NCI-H524 (cell line): ENCODE data around the gene ITGB7.

Source experiments
- DNase-seq, 2 experiments: peaks; one replicate each; lab custom pipeline; 2025; lab: John Stamatoyannopoulos, UW

ITGB7 gene

DNA sequence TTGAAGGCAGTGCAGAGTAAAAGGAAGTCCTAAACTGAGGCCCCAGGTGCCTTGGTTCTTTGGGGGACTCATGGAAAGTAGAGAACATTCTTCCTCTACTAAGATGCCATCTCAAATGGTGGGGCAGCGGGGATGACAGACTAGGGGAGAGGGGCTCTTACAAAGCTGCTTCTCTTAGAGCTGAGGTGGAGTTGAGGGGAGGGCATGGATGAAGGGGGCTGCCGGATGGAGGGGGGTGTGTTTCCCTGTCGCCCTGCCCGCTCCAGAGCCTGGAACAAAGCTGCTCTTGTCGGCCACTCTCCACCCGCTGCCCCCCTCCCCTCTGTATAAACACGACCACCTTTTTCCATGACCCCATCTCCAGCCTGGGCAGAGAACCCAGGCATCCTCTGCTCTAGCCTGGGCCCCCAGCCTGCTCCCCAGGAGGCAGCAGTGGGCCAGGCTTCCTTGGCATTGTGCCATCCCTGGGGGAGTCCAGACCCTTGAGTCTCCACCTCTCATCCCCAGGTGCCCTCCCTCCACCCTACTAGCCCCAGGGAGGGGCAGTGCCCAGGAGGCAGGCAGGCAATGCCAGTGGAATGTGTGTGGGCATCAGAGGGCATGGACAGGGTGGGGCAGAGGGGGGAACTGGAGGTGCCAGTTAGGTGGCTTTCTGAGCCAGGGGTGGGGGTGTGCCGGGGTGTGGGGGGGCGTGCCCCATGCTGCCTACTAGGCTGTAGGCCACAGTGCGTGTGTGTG lies 23.2 kb upstream of the ITGB7 start:
- no peak for DNase-seq

DNA sequence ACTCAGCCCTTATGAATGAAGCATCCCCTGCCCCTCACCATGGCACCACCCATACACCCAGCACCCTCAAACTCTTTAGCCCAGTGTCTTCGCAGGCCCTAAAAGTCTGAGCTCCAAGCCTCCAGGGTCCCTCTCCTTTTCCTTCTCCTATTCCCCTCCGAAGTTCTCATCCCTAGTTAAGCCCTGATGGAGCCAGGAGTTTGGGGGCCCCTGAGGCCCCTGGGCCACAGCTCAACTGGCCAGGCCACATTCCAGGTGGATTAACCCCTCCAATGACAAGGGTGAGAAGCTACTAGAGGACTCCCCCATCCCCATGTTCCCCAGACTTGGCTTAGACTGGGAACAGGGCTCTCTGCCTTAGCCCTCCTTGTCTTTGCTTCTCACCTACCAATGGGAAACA lies 22.4 kb upstream of the ITGB7 start:
- no peak for DNase-seq

DNA sequence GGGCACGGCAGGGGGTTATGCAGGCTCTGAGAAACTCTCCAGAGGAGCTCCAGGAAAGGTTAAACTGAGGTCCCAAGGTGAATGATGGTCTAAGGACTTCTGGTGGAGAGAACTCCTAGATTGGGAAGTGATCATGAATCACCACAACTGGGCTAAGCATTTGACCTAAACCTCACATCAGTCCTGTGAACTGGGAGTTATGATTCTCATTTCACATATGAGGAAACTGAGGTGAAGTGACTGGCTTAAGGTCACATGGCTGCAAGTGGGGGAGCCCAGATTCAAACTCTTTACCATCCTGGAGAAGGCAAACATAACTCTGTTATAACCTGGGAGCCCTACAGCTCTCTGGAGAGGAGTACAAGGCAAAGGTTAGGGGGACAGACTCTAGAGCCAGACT lies 20.8 kb upstream of the ITGB7 start:
- no peak for DNase-seq

GRCh38 chr12:53227341-53227740 lies 20.3 kb upstream of the ITGB7 start:
- DNase-seq: no peak

GRCh38 chr12:53226815-53227214 lies 19.8 kb upstream of the ITGB7 start:
- DNase-seq: no peak

- DNase-seq: no peak
Observed at GRCh38 chr12:53225635-53226424, 18.8 kb upstream of the ITGB7 start.

- DNase-seq: no peak
Observed at GRCh38 chr12:53224897-53225634, 18.0 kb upstream of the ITGB7 start.

DNA sequence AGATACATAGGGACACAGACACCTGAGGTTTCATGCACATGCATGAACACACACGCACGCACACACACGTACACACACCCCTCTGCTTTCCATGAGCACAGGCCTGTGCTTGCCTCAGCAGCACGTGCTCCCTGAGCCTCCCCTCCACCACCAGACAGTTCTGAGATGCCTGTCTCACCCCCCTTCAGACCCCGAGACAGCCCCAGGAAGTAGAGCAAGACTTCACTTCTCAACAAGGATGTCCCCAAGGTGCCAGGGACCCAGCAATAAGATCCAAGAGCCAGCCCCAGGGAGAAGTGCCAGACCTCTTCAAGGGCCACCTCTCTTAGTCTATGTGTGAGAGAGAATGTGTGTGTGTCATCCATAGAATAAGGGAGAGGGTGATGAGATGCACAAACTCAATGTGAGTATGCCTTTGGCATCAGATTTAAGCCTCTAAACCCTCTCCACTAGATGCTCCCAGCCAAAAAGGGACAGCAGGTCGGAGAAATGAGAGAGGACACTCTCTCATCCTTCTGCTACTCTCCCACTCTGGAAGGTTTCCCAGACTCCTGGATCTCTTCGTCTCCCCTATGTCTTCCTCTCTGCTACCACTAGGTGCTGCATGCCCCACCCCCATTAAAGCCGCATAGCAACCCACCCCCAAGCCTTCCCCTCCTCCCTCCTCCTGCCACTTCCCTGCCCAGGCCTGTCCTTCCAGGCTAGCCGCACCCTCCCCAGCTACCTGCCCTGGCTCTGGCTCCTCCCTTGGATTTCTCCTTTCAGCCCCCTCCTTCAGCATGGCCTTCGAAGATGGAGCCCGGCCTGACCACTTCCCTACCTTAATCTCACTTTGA lies 17.2 kb upstream of the ITGB7 start:
- peak; percentile 12 to 37 for DNase-seq

- DNase-seq: no peak
Observed at GRCh38 chr12:53223389-53224060, 16.5 kb upstream of the ITGB7 start.

DNA sequence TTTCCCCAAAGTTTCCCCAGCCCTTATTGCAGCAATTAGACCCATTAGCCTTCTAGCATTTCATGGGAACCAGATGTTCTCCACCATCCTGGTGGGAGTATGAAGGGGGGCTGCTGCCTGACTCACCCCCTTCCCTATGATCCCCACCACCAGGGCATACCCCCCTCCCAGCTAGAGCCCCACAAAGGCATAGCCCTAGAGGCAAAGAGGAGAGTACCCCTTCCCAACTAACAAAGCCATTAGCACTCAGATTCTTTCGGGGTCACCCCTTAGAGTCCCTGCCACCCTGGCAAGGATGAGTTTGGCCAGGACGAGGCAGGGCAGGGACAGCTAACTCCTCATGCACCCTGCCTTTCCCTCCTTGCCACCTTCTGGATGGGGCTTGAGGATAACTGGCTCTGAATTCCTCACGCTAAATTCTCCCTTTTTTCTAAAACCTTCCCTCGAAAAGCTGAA lies 15.8 kb upstream of the ITGB7 start:
- DNase-seq: no peak

DNA sequence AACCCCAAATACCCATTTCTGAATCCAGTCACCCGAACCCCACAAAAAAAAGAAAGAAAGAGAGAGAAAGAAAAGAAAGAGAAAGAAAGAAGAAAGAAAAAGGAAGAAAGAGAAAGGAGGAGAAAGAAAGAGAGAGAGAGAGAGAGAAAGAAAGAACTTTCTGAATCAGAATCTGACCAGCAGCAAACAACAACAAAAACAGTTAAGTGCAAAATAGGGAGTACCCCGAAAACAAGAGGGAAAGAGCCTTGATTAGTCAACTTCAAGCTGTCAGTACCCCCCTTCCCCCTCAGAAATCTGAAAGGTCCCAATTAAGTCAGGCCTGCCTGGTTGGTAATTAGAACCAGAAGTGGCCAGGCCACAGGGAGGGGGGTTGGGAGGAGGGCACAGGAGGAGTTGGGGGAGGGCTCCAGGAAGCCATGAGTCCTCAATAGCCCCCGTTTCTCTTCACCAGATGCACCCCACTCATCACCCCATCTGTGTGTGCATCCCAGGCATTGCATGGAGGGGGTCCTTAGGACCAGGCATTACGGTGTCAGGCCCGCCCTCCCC lies 15.2 kb upstream of the ITGB7 start:
- DNase-seq: no peak

DNA sequence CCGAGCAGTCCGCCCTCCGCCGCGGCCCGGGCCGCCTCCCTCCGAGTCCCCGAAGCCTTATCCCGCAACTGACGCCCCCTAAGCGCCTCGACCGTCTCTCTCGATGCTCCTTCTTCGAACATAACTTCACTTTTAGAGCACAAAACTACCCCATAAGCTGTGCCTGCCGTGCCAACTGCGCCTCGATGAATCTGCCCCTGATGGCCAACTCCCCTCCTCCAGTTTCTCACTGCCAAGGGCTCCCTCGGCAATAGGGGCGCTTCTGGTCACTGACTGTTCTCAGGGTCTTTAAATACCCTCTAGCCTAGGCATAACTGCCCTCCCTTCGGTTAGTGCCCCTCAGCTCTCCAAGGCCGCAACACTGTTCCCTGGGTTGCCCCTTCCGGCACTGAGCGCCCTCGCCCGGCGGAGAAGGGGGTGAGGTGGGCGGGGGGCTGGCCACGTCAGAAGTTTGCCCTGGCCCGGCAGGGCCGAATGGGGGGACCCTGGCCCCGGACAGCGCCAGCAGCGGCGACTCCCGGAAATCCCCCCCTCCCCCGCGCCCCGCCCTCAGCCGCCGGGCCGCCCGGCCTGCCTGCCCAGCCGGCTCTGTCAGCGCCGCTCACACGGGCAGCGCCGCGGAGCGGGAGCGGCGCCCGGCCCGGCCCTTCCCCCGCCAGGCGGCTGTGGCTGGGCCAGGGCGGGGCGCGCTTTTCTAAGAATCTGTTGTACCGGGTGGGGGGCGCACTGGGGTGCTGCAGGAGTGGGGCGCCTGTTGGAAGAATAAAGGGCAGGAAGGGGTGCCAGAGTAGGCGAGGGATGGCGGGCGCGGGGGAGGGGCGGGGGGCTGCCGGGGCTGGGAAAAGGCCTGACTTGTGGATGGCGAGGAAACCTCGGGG lies 14.4 kb upstream of the ITGB7 start:
- peak; percentile 9 to 47 for DNase-seq

GRCh38 chr12:53220694-53221202 lies 13.7 kb upstream of the ITGB7 start:
- DNase-seq: peak; percentile 53 to 84

GRCh38 chr12:53219956-53220693 lies 13.1 kb upstream of the ITGB7 start:
- DNase-seq: peak; percentile 9 to 55

- DNase-seq: no peak
Observed at GRCh38 chr12:53219292-53219955, 12.4 kb upstream of the ITGB7 start.

- no peak for DNase-seq
Observed at GRCh38 chr12:53218551-53219291, 11.7 kb upstream of the ITGB7 start.

- no peak for DNase-seq
Observed at GRCh38 chr12:53217931-53218307, 10.9 kb upstream of the ITGB7 start.
